Stimulated activated CD8-positive, alpha-beta memory T cell treated with anti-CD3 and anti-CD28 coated beads, Interleukin-12 subunit alpha, Interleukin-12 subunit beta, amount 100 ng/mL, for 24 hours (primary cell): ENCODE results near the gene APBA1.
"Not testable (repeated sequence)": the region's sequence is repeated elsewhere in the genome, so short reads cannot be mapped to it uniquely, and the experiment has no call there.

ENCODE experiments used
- DNase-seq: peaks from one replicate; pipeline ENCODE4 v3.0.0-alpha.2; 2020; ENCODE audit errors: extremely low read depth

The APBA1 gene

DNA sequence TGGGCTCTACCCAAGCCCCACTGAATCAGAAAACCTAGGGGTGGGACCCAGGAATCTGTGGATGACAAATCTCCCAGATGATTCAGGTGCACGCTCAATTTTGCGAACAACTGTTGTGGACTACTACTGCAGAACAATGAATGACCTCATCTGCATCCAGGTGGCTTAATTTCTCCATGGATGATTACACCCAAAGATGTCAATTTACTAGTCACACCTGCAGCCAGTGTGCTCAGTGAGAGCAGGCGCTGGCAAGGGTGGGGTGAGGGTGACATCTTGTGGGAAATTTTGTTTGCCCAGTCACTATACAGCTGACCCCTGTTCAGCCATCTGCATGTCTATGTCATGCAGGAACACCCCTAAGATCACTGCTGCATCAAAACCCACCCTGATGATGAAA is 229.0 kb downstream of the APBA1 start:
- DNase-seq: no peak

DNA sequence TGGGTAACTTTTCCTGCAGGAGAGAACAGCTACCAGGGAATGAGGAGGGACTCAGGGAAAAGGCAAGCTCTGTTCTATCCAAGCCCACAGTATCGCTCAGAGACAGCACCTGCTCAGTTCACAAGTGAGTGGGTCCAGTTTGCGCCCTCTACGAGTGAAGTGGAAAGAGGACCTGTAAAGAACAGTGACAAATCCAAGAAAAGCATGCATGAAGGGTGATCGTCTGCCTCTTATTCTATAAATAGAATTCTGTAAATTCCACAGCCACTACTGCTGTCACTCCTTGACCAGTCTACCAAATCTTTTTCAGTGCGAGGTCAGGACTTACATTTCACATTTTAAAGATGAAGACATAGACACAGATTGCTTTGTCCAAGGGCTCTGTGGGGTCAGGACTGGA is 229.7 kb downstream of the APBA1 start:
- DNase-seq: no peak

DNA sequence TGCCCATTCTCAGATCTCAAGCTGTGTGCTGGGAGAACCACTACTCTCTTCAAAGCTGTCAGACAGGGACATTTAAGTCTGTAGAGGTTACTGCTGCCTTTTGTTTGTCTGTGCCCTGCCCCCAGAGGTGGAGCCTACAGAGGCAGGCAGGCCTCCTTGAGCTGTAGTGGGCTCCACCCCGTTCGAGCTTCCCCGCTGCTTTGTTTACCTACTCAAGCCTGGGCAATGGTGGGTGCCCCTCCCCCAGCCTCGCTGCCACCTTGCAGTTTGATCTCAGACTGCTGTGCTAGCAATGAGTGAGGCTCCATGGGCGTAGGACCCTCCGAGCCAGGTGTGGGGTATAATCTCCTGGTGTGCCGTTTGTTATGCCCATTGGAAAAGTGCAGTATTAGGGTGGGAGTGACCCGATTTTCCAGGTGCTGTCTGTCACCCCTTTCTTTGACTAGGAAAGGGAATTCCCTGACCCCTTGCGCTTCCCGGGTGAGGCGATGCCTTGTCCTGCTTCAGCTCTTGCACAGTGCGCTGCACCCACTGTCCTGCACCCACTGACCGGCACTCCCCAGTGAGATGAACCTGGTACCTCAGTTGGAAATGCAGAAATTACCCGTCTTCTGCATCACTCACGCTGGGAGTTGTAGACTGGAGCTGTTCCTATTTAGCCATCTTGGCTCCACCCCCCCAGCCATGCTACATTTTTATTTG is 231.8 kb downstream of the APBA1 start:
- not testable (repeated sequence) for DNase-seq

DNA sequence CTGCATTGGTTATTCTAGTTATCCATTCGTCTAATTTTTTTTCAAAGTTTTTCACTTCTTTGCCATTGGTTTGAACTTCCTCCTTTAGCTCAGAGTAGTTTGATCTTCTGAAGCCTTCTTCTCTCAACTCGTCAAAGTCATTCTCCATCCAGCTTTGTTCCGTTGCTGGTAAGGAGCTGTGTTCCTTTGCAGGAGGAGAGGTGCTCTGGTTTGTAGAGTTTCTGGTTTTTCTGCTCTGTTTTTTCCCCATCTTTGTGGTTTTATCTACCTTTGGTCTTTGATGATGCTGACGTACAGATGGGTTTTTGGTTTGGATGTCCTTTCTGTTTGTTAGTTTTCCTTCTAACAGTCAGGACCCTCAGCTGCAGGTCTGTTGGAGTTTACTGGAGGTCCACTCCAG is 232.5 kb downstream of the APBA1 start:
- DNase-seq: not testable (repeated sequence)

DNA sequence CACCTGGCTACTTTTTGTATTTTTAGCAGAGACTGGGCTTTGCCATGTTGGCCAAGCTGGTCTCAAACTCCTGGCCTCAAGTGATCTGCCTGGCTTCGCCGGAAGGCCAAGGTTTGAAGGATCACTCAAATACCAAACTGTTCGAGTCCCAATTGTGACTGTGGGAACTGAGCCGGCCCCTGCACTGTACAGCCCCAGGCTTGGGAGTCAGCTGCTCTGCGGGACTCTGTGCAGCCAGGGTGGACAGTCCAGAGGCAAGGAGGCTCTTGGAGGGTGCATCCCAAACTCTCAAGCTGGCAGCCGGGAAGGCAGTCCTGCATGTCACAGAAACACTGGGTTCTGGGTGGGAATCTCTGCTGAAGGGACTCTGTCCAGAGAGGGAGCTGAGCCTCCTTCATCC is 238.2 kb downstream of the APBA1 start:
- DNase-seq: no peak

DNA sequence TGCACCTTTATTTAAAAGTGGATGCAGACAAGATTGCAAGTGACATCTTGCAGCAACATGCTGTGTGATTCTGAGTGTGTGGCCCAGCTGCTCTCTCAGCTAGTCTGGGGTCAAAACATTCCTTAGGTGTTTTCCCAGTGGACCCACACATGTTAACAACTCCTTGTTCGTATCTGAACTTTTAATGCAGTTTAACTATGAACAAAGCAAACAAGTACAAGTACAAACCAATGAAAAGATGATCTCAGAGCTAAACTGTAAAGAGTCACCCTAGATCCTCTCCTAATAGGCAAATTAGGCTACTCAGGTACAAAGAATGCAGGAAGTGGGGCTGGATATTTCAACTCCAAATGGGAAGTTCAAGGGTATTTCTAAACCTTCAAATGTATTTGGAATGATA is 238.8 kb downstream of the APBA1 start:
- DNase-seq: no peak

DNA sequence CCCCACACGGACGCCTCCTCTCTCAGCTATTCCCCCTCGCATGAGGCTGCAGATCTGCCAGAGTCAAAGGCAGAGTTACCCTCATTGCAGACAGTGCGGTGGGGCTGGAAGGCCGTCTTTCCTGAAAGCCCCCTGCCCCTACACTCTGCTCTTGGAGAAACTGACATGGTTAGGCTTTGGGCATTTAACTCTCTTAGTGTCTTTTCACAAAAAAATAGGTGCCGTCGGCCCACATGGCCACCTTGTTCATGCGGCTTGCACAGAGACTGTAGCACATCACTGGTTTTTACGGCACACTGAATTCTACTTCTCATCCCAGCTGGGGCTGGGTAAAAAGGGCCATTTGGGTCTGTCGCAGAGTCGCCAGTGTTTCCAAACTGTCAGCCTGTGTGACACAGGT is 239.5 kb downstream of the APBA1 start:
- no peak for DNase-seq

DNA sequence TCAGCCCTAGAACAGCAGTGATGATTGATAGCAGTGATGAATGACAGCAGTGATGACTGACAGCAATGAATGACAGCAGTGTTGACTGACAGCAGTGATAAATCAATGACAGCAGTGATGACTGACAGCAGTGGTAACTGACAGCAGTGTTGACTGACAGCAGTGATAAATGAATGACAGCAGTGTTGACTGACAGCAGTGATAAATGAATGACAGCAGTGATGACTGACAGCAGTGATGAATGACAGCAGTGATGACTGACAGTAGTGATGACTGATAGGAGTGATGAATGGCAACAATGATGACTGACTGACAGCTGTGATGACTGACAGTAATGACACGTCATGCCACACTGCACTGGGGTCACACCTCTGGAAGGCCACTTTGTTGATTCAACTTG is 240.4 kb downstream of the APBA1 start:
- no peak for DNase-seq

DNA sequence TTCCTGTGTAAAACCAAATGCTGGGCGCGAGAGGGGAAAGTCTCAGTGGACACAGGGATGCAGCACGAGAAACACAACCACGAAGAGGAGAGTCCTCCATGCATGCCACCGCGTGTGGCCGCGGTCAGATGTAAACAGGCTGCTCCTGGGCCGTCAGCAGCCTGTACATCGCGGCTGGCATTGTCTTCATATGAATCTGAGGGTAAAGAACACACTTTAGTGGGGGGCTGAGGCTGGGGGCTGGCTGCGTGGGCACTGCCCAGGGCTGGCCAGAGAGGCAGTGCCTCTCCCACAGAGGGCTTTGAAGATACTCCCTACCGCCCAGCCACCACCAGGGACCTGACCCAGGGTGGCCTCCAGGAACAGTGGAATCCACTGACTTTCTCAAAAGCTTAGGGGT is 241.0 kb downstream of the APBA1 start:
- no peak for DNase-seq

DNA sequence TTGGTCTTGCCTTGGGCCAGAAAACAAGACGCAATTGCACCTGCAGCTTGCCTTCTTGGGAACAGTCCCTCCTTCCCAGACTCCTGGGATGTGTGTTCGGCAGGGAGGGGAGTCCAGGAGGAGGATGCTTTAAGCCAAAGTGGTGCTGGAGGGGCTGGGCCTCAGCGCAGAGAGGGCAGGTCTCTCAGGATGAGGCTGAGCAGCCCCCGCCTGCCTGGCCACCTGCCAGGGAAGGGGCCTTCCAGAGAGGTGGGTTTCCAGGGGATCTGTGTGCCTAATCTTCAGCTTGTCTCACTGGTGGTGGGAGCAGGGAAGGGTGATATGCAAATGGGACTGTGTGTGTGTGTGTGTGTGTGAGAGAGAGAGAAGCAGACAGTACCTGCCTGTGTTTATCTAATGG is 242.0 kb downstream of the APBA1 start:
- no peak for DNase-seq

DNA sequence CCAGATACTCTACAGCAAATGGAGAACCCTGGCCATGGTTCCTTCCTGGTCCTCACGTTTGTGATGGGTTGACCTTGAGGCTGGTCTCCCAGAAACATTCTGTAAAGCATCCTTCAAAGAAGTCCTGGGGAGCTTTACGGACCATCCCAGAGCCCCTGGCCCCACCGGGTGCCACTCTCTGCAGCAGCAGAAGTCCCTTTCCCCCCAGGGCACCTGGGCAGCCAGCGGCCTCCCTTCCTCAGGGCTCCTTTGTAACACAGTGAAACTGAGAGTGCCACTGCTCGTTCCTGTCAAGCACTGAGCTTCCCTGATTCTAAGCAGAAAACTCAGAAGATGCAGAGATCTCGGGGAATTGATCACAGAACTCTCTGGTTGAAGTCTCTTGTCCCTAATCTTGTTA is 242.9 kb downstream of the APBA1 start:
- DNase-seq: no peak

DNA sequence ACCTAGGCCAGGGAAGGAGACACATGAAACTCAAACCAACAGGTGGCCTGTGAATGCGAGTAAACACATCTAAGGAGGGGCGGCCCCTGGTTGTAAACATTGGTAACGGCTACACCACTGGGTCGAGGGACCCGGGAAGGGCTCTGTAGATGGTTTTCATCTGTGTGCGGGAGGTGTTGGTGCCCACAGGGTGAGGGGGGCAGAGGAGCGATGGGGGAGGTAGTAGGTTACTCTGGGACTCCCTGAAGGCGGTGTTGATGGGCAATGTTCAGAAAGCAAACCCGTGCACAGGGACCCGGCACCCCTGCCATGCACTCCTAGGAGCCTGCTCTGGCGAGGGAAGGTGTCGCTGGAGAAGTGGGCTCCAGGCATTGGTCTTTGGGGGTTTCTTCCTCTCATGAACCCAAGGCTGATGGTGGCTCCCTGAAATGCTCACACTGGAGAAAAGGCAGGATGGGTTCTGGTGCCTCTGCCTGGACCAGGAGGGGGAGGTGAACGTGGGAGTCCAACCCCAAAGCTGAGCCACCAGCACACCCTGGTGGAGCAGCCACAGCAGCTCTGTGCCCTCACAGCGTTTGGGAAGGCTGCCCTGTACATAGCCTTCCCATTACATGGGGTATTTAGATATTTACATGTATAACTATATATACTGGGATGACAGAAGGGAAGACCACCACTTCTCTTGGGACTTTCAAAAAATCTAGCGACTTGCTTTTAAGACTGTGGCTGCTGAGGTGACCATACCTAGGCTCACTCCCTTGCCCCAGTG is 244.0 kb downstream of the APBA1 start:
- DNase-seq: no peak

DNA sequence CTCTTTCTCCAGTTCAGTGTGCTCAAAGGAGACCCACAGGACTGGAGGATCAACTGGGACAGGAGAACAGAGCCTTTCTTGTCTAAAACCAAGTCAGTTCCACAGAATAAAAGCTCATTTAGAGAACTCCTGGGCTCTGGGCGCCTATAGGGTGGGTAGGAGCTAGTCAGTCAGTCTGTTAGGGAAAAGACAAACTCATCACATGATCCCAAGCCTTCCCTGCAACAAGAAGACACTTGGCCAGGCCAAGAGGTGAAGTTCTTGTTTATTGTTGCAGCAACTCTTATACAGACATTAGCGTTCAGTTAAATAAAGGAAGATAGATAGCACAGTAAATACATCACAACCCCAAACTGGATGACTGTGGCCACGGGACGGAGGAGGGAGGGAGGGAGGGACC is 244.9 kb downstream of the APBA1 start:
- no peak for DNase-seq

DNA sequence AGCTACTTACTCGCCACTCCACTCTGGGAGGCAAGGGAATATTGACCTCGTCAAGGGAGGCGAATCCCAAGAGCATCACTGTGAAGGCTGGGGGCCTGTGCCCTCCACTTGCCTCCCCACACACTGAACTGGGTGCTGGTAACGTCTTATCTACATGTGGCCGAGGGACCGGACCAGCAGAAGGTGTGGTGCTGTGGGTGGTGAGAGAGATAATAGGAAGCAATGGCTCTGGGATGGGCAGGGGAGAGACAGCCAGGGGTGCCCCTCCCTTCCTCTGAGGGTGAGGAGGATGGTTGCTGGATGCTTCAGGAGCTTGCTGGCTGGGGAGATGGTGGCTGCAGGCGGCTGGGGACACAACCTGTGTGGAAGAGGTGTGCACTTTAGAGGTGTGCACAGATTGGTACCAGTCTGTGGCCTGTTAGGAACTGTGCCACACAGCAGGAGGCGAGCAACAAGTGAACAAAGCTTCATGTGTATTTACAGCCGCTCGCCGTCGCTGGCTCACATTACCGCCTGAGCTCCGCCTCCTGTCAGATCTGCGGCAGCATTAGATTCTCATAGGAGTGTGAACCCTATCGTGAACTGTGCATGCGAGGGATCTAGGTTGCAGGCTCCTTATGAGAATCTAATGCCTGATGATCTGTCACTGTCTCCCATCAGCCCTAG is 246.9 kb downstream of the APBA1 start:
- no peak for DNase-seq

DNA sequence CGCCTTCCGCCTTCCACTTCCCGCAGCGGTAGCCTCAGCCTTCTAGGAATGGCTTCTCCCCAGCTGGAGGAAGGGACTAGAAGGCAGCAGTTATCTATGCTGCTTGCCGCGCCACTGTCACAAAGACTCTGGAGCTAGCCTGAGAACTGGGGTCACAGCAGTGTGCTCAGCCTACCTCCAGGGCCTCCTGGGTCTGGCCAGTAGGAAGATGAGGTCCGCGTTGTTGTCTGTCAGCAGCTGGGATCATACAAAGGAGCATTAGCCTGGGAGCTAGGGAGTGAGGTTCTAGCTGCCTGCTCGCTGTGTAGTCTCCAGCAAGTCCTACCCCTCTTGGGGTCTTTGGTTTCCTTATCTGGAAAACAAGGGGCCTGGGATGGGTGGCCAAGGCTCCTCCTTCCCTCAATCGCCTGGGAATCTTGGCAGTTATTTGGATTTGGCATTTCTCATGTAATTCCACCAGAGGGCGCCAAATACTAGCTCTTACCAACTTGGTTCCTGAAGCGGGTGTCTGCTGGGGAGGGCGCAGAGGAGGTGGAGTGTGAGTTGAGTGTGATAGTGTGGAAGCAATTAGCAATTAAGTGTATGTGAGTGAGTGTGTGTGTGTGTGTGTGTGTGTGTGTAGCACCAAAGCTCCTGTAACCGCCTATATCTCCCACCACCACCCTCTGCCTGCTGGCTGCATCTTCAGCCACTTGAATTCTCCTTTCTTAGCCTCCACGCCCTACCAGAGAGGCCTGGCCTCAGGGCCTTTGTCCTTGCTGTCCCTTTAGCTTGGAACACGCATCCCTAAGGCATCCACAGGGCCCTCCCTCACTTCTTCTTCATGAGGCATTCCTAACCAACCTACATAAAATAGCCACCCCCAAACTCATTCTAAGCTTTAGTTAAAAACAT is 250.0 kb downstream of the APBA1 start:
- DNase-seq: no peak

DNA sequence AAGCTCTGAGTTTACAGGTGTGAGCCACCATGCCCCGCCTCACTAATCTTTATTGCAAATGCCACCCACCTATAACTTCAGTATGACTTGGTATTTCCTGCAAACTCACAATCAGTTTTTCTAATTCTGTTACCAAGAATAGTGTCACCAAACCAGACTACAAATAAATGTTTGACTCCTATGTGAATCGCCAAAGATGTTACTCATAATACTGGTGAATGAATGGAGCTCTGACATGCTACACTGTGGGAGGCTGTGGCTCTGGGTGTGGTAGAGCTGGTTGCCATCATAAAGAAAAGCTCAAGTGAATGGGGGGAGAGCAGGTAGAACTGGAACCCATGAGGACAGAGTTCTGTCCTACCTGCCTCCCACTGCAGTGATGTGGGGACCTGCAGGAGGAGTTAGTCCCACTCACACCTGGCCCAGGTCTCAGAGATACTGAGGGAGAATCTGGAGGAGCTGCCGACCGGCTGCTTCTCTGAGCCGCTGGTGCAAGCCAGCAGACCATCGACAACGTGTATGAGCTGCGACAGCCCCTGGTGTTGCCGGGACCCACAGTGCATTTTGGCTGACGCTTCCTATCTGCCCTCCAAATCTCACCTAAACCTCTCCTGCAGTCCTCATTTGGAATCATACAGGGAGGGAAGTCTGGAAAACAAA is 251.4 kb downstream of the APBA1 start:
- no peak for DNase-seq

DNA sequence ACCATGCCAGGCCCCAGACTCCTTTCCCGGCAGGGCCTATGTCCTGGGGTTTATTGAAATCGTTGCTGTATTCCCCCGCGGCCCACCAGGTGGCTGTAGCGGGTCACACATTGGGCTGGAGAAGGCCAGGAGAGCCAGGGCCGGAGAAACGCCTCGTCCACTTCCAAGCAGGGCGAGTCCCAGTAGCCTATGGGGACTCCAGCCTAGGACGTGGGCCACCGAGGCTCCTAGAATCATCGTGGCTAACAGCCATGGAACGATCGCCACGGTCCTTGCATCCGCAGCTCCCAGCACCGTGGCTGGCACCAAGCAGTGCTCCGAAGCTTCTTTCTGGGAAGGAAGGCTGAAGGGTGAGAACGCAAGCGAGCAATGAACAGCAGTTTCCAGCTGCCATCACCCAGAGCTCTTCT is 259.4 kb downstream of the APBA1 start:
- no peak for DNase-seq

DNA sequence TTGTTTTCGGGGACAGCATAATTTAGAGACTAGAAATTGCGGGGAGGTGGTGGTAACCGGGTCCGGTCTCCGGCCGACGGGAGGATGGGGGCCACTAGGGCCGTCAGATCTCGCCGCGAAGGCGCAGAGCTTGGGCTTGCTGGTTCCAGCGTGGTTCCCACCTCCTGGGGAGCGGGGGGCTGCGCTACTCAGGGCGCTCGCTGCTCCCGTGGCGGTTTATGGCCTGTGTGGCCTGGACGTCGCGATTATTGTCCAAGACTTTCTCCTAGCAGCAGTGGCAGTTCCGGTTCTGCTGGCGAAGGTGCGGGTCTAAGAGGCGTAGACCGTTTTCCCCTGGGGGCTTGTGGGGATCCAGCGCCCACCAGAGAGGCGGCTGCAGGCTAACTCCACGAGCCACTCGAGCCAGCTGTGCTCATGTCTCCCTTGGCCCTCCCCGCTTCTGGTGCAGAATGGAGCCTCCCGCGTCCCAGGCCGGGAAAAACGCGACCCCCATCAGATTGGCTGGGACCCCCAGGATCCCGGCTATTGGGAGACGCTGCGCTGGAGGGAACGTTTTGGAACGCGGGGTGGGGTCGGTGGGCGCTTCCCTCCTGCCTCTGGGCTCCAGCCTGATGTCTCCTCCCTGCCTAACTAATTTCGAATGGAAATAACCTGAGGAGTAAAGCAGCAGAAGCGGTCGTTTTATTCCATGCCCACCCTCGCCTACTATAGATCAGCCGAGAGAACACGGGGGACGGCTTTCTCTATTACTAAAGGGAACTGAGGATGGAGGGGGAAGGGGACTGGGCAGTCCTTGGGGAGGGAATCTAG is 260.0 kb downstream of the APBA1 start:
- no peak for DNase-seq

DNA sequence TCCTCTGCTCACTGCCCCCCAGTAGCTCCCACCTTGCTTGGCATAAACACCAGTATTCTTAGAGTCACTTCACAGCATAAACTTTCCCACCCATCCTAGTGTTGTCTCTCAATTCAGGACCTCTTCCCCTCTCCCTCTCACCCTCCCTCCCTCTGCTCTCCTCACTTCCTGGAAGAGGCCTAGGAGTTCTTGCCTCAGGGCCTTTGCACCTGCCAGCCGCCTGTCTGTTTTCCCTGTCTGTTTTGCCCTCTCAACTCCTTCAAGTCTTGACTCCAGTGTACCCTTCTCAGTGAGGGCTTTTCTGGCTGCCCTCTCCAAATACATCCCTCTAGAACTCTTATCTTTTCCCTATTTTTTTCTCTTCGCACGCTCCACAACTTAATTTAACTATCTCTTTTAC is 260.9 kb downstream of the APBA1 start:
- DNase-seq: no peak

DNA sequence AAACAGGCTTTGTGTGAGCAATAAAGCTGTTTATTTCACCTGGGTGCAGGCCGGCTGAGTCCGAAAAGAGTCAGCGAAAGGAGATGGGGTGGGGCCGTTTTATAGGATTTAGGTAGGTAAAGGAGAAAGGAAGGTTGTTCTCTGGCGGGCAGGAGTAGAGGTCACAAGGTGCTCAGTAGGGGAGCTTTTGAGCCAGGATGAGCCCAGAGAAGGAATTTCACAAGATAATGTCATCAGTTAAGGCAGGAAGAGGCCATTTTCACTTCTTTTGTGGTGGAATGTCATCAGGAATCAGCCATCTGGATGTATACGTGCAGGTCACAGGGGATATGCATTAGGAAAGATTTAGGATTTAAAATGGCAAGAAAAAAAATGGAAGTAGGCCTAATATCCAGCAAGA is 262.2 kb downstream of the APBA1 start:
- DNase-seq: not testable (repeated sequence)

DNA sequence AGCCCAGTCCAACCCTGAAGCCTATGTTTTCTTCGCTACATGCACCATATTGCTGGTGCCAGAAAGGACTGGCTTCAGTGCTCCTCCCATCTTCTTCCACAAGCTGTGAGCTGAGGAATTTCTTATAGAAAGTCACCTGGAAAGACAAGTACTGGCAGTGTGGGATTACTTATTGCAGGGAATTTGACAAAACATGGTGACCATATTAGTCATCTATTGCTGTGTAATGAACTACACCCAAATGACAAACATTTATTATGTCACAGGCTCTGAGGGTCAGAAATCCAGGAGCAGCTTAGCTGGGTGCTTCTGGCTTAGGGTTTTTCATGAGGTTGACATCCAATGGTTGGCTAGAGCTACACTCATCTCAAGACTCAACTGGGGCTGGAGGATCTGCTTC is 271.7 kb downstream of the APBA1 start:
- no peak for DNase-seq
